NCI-H748 (cell line): Measurements from ENCODE around the gene KCTD10.
A peak's percentile ranks its signal among the peaks of the same experiment; 100 is the strongest.

ENCODE experiments used
- DNase-seq: peaks from one replicate; lab custom pipeline; 2025; ENCODE audit not compliant: unreplicated experiment; lab: John Stamatoyannopoulos, UW

KCTD10 gene, protein sequence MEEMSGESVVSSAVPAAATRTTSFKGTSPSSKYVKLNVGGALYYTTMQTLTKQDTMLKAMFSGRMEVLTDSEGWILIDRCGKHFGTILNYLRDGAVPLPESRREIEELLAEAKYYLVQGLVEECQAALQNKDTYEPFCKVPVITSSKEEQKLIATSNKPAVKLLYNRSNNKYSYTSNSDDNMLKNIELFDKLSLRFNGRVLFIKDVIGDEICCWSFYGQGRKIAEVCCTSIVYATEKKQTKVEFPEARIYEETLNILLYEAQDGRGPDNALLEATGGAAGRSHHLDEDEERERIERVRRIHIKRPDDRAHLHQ

DNA sequence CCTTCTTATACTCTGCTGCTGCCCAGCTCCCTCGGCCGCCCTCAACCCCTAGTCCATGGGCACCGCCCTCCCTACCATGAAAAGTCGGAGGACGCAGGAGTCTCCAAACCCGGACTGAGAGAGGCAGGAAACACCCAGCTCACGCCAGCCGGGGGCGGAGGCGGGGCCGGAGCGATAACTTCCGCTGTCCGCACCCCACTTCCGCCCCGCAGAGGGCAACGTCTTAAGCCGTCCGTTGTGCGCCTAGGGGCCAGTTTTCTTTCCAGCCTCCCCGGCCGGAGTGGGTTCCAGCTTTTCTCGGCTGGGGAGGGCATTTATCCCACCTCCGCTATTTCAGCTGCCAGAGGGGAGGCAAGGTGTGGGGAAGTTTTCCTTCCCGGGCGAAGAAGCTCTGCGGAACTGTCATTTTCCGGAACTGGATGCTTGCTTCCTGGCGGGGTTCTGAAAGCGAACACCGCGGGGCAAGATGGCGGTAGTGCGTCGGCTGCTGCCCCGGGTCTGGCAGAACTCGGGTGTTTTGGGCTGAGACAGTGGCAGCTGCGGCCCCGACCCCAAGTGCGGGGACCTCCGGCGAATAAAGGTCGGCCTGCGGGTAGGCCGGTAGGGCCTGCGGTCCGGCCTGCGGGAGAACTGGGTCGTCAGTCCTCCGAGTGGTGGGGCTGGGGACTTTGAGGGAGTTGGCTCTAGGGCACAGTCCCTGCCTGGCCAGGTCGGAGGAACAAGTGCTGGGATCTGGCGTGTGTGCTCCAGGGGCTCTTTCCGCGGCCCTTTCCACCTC lies at the start of gene KCTD10, which contains the start of gene UBE3B:
KCTD10 (minus strand) TSS at position 116 of the 778 bp plus-strand sequence; CDS start at position 78, 38 bp downstream.
UBE3B (plus strand) TSS at position 450 of the 778 bp plus-strand sequence. CDS start 5,918 bp downstream, outside the sequence.
- DNase-seq, result peak; percentile 89

DNA sequence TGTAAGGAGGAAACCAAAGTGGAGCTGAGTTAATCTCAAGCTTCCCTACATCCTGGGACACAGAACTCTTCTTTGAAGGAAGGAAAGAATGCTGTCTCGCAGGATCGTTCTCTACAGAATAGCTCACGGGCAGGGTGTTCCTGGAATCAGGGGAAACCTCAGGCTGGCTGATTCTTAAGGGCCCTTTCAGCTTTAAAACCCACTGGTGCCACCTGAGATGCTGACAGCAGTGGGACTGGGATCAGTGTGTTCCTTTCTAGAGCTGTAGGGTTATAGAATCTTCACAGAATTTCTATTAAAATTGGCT lies 48.1 kb upstream of the KCTD10 start:
- DNase-seq, result no peak

DNA sequence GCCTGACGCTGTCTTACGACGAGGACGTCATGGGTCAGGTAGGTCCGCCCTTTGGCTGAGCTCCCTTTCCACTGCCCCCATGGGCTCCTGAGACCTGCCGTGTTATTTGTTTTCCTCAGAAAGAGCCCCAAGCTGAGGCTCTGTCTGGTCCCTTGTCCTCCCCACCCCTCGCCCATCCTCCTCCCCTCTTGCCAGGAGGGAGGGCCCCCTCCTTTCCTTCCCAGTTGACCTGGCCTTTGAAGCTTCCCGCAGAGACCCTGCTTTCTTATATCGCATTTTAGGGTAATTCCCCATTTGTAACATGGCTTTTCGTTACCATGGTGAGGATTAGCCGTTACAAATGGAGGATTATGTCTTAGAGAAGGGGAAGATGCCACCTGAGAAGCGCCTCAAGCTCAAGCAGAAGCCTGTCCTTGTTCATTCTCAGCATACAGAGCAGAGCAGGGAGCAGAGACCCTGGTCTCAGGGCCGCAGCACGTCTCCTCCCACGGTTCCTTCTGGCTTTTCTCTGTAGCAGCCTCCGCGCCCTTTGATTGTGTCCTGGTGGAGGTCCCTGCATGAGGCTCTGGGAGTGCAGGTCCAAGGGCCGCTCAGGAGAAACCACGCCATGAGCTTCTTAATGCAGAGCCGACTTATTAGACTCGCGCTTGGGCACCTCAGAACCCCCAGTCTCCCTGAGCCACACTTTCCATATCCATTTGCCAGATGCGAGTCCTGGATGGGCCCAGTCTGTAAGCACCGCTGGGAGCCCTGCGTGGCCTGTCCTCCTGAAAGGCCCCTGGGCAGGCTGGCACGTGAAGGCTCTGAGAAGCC lies 47.6 kb upstream of the KCTD10 start:
- DNase-seq, result no peak

DNA sequence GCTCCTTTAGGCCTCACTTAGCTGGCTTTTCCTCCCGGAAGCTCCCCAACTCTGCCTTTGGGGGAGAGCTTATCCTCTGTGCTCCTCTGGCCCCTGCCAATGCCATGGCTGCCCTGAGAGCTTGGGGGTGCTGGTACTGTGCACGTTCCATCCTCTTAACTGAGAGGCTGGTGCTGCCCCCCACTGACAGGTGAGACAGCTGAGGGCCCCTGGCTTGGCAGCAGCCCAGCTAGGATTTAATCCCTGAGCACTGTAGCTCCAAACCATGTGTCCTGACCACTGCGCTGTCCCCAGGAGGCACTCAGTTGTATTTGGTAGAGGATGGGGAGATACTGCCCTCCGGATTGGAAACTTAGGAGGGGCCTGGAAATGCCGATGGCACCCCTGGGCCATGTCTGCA lies 46.4 kb upstream of the KCTD10 start:
- no peak for DNase-seq

DNA sequence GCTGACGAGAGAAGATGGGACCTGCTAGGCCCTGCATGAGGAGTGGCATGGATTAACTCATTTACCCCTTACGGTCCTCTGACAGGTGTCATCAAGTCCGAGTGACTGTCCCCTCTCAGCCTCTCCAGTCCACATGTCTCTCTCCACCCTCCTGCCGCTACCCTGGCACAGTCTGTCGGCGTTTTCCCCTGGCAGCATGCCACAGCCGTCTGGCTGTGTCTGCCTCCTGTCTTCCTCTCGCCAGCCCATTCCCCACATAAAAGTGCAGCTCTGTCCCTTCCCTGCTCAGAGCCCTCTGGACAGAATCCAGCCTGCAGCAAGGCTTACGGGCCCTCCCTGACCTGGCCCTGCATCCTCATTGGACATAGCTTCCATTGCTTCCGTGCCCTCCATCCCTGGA lies 46.0 kb upstream of the KCTD10 start:
- DNase-seq, result no peak

DNA sequence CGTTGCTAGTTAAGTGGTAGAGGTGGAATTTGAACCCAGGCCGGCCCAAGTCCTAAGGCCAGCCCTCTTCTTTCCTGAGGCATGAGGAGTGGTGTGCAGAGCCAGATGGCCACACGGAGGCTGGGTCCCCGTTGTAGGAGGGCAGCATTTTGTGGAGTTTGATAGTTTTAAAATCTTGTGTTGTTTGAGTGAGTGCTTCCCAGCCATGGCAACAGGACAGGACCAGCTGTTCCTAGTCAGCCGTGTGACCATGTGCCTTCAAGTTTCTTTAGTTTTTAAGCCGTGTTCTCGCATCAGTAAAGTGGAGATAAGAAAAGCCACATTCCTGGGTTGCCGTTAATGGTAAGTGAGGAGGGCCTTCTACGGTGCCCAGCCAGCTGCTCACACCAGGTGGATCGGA lies 44.7 kb upstream of the KCTD10 start:
- no peak for DNase-seq

DNA sequence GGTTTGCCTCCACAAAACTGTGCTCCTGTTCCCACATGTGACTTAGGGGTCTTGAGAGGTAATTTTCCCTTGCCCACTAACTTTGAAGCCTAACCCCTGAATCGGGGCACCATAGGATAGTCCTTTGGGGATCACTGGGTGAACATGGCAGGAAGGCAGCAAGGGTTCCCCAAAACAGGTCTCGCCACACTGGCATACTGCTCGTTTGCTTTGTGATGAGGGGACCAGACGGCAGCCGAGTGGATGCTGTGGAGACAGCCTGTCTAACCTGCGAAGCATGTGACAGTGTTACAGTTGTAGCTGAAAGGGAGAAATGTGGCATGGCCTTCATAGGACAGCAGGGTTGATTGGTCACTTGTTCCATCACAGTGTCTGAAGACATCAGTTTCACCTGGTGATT lies 42.7 kb upstream of the KCTD10 start:
- DNase-seq, result no peak

DNA sequence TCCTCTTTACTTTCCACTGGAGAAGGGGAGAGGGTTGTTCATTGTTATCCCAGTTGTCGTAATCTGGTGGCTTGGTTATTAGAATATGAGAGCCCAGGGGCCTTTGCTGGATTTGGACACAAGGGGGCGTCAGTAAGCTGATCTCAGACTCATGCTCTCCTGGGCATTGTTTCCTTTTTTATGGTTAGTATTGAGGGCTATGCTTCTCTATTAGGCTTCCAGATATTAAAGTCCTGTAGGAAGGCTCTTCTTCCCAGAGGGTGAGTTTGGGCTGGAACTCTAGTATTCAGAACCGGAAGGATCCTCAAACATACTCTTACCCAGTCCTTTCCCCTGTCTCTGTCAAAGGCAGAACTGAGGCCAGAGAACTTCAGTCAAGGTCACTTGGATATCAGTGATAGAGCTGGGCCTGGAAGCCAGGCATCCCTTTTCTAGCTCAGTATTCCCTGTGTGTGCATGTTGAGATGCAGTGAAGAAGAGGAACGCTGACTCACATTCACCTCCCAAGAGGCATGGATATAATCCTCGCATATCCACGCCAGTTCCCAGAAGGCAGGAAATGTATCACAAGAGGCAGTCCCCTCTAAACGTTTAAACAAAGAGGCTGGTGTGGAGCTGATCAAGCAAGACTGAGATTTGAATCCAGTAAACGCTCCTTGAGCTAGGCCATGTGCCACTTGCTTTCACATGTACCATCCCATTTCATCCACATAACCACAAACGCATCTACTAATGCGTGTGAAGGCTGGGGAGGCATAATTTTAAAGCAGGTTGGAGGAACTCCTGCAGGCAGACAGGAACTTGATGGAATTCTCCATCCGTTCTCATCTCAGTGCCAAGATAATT lies 41.9 kb upstream of the KCTD10 start:
- peak; percentile 60 for DNase-seq

DNA sequence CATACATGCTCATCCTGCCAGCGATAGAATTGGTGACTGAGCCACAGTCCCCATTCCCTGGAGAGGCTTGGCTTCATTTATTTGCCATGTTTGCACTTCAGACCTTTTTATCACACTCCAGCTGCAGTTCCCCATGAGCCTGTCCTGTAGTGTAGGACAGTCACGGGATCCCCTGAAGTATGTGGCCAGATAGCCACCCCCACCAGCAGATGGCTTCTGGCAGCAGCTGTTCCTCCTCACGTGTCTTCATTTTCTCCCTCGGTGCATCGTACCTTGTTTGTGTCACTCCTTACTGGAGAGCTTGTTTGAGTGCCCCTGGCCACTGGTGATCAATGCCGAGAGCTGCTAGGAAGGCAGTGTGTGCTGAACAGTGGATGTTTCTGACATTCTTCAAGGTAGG lies 40.5 kb upstream of the KCTD10 start:
- DNase-seq, result no peak

DNA sequence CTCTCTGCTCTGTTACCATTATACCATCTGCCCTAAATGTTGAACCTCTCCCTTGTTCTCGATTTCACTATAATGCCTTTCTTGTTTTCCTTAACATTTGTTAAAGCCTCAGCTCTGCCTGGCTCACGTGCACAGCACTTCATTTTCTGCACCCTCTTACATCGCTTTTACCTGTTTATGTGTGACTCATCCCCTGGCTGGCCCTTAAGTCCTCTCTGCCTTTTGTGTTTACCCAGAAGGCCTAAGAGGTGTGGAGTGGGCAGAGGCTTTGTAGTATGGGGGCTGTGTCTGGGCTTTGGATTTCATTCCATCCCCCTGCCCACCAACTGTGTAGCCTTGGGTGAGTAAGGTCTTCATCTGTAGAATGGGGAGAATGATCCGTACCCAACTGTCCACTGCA lies 36.9 kb upstream of the KCTD10 start:
- DNase-seq, result no peak

DNA sequence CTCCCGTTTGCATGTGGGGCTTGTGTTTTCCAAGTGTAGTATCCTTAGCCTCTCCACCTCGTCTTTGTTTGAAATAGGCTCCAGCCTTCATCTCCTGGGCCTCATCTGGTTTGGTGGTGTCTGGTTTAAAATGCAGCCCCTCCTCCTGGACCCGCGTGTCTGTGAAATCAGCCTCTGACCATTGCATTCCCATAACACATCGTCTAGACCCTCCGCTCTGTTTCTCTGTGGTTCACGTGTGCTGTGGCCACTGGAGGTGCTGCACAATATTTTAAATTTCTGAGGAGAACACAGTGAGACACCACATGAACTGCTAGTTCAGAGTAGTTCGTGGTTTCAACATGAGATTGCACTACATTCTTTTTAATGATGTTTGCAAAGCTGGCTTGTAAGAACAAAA lies 36.0 kb upstream of the KCTD10 start:
- DNase-seq, result no peak

DNA sequence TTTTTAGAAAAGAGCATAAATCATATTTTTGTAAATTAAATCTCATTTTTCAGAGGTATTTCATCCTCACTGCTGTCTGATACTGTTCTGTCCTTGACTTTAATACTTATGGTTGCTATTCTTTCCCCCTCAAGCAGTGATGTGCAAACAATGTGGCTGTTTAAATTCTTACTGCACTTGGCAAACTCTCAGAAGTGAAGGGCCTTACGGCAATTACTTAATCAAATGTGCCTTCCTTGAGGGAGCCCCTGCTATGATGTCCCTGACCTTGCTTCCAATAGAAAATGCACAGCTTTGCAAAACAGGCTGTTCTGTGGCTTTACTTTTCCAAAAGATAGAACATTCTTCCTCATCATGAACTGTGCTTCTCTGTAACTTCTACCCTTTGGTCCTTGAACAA lies 35.5 kb upstream of the KCTD10 start:
- no peak for DNase-seq

DNA sequence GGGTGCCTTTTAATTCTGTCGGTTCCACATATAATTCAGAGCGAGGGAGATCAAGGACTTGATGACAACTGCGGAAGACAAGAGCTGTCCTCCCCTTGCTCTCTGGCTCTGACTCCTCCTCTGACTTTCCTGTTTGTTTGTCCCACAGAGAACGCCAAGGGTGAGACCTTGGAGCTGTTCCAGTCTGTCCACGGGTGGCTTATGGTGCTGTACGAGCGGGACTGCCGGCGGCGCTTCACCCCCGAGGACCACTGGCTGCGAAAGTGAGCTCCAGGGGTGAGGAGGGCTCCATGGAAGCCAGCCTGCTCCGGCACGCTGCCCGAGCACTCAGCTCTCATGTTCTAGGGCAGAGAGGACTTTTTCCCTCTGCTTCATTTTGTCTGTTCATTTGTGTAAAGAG lies 33.1 kb upstream of the KCTD10 start:
- DNase-seq, result peak; percentile 53

DNA sequence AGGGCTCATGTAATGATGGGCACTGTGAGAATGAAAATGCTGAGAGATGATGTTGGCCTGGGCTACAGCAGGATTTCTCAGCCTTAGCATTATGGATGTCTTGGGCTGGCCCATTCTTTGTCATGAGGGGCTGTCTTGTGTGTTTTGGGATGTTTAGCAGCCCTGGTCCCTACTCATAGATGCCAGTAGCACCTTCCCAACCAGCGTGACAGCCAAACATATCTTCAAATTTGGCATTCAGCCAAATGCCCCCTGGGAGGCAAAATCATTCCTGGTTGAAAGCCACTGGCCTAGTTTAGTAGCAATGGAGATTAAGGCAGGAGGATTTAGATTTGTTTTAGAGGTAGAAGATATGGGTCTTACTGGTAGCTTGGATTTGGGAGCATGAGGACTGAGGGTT lies 27.0 kb upstream of the KCTD10 start:
- no peak for DNase-seq

DNA sequence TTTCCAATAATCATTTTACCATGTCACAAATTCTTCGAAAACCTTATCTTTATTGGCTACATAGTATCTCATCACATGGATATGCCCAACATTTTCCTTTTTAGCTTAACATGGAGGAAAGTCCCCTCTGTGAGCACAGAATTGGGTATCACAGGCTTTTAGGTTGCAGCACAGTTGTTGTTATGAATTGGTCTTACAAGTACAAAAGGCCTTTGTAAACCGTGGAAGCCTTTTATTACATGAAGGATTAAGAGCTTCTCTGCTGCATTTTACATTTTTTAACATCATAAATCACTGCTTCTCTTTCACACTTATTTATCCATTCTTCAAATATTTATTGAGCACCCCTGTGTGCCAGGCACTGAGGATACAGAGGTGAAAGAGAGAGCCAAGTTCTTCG lies 26.5 kb upstream of the KCTD10 start:
- DNase-seq, result no peak

DNA sequence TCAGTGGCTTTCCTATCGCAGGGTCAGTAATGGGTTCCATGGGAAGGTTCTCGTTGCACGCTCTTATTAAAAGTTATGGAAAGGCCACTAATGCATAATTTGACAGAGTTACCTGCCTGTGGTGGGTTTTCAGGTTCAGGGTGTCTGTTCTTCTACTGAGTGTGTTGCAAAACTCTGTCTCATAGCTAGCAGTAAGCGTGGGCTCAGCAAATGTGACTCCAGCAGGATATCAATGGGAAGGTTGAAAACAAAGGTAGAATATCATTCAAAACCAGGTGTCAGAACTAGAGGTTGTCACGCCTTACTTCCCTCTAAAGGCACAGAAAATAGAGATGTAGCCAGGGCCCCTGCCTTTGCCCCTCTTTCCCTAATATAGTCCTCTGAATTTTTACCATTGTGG lies 25.2 kb upstream of the KCTD10 start:
- DNase-seq, result no peak

DNA sequence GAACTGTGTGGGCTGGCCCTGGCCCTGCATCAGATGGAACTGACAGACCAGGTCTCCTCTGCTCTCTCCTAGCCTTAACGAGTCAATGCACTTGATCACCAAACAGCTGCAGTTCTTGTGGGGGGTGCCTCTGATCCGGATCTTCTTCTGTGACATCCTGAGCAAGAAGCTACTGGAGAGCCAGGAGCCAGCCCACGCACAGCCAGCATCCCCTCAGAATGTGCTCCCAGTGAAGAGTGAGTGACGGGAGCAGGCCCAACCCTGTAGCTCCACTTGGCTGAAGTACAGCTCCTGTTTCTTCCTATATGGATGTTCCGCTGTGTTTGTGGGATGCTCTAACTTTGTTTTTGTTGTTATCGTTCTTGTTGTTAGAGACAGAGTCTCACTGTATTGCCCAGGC lies 24.2 kb upstream of the KCTD10 start:
- DNase-seq, result no peak

DNA sequence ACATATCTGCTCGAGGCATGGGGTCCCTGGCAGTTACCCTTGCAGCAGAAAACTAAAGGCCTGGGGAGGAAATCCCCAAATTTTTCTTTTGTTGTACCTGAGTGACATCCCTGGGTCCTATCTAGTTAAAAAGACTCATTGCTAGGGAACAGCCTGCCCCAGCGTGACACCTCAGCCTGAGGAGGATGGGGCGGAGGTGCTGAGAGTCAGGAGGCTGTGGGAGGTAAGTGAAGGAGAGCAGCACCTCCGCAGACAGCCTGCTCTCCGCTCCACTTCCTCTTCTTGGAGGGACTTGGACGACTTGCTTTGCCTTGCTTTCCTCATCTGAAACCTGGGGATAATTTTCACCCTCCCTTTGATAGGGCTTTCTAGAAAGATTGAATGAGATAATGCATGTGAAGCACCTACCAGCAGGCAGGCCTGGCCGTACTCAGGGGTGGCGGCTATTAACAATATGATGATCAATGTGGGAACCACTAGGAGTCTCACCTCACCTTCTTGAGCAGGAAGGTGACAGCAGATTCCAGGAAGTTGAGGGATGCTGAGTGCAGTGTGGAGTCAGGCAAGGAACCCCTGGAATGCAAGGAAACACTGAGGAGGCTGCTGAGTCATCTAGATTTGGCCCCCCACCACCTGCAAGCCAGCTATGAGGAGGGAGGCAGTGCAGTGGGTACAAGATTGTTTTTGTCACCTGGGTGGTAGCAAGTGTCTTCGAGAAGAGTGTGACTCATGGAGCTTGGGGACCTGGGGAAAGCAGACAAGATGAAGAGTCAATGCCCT lies 23.5 kb upstream of the KCTD10 start:
- DNase-seq, result no peak

DNA sequence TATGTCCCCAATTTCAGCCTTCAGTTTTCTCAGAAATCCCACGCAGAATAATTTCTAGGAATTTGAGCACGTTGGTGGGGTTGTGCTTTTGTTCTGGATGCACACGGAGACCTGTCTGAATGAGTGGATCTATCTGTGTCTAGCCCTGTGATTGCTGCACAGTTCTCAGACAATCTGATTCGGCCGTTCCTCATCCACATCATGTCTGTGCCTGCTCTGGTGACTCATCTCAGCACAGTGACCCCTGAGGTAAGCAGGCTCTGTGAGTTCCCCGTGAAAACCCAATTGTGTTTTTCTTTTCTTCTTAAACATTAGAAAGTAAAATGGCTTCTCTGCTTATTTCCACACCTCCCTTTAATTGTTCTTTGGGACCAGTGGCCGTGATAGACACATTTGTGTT lies 20.6 kb upstream of the KCTD10 start:
- no peak for DNase-seq

DNA sequence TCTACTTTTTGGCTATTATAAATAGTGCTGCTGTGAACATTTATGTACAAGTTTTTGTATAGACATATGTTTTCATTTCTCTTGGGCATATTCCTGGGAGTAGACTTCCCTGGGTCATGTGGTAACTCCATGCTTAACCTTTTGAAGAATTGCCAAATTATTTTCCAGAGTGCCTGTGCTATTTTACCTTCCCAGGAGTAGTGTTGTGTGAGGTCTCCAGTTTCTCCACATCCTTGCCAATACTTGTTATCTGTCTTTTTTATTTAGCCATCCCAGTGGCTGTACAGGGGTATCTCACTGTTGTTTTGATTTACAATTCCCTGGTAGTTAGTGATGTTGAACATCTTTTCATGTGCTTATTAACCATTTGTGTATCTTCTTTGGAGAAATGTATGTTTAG lies 19.2 kb upstream of the KCTD10 start:
- no peak for DNase-seq
